K562 (cell line): ENCODE measurements around the gene EDDM13. TPM values are rescaled to one million over a fixed set of nuclear protein-coding genes. Genes with fewer than 3 reads are reported as not detected.

Experiments
- ATF1 ChIP-seq, 2 experiments: fragments of 450-650 bp in 1 of 2; IDR thresholded peaks; 2 replicates each; pipeline ENCODE4 v1.6.1; 2016; ENCODE audit warnings: missing compliant biosample characterization in 1 of 2, missing genetic modification characterization in 1 of 2
- BCOR ChIP-seq: fragments of 450-650 bp; IDR thresholded peaks from 2 replicates; pipeline ENCODE4 v1.6.1; 2016
- HDAC2 ChIP-seq: fragments of 450-650 bp; IDR thresholded peaks from 2 replicates; pipeline ENCODE4 v1.6.1; 2016; ENCODE audit warnings: mild to moderate bottlenecking
- MYNN ChIP-seq, 2 experiments: sonication (generic); formaldehyde crosslinking in 1 of 2; IDR thresholded peaks; 2 replicates each; pipeline versions ENCODE4 v1.5.0 to v1.6.1; 2016 to 2020; ENCODE audit warnings: antibody characterized with exemption in 1 of 2, missing genetic modification reagents in 1 of 2
- POLR2G ChIP-seq: fragments of 200-400 bp; formaldehyde crosslinking; IDR thresholded peaks from 2 replicates; pipeline ENCODE4 v1.6.1; 2017; ENCODE audit warnings: low read depth, mild to moderate bottlenecking, antibody characterized with exemption, low read length, moderate library complexity
- POU5F1 ChIP-seq: fragments of 150-350 bp; IDR thresholded peaks from 2 replicates; pipeline ENCODE4 v1.6.1; 2014; ENCODE audit warnings: borderline replicate concordance, low read length, low read depth, mild to moderate bottlenecking; ENCODE audit not compliant: partially characterized antibody
- RBFOX2 ChIP-seq: fragments of 200-400 bp; formaldehyde crosslinking; IDR thresholded peaks from 2 replicates; pipeline ENCODE4 v1.6.1; 2017; ENCODE audit warnings: low read depth, mild to moderate bottlenecking, low read length, moderate library complexity
- SP2 ChIP-seq: IDR thresholded peaks from 2 replicates; pipeline ENCODE4 v1.6.1; 2011; ENCODE audit warnings: mild to moderate bottlenecking, low read depth, low read length, moderate library complexity; ENCODE audit not compliant: poor library complexity, severe bottlenecking; ENCODE audit errors: extremely low read depth
- SPI1 ChIP-seq: IDR thresholded peaks from 2 replicates; pipeline ENCODE4 v1.6.1; 2011; ENCODE audit warnings: low read depth, low read length, control low read depth, borderline replicate concordance
- polyA plus RNA-seq, 8 experiments: library from polyadenylated mRNA; depleted of rRNA in 4 of 8; stranded (reverse) in 5 of 8; unstranded in 3 of 8; fragments of >200 nt; fragmentation: Nextera tagmentation in 2 of 8; fragmentation: Illumina TruSeq in 1 of 8; extraction: Ambion mirVana in 2 of 8; extraction: Trizol in 1 of 8; gene quantifications; 2 replicates each; pipeline versions ENCODE4 v1.2.1 to v1.2.3, GENCODE V29; 2011 to 2014; ENCODE audit warnings: inconsistent platforms in 1 of 8, missing spikeins in 1 of 8
- total RNA-seq, 7 experiments: library from RNA; depleted of rRNA in 6 of 7; stranded (reverse); fragments of >200 nt in 6 of 7; fragmentation: Illumina TruSeq in 2 of 7; extraction: Trizol in 2 of 7; gene quantifications; 2 replicates each; pipeline versions ENCODE4 v1.2.1 to v1.2.3, GENCODE V29; 2011 to 2021; ENCODE audit warnings: low replicate concordance in 1 of 7
- TF ChIP-seq, protein P1 (sequence below): fragments of 450-650 bp; IDR thresholded peaks from 2 replicates; pipeline ENCODE4 v1.6.1; 2018; ENCODE audit warnings: mild to moderate bottlenecking, low read depth; ENCODE audit not compliant: partially characterized antibody
- TF ChIP-seq, protein P2 (sequence below), 2 experiments: fragments of 450-650 bp; formaldehyde crosslinking in 1 of 2; IDR thresholded peaks; 2 replicates each; pipeline versions ENCODE4 v1.4.0 to v1.6.1; 2014 to 2020; ENCODE audit warnings: mild to moderate bottlenecking in 2 of 2, borderline replicate concordance in 1 of 2, low read depth in 1 of 2
- TF ChIP-seq, protein P3 (sequence below): sonication (generic); formaldehyde crosslinking; IDR thresholded peaks from 2 replicates; pipeline ENCODE4 v1.9.0; 2022; ENCODE audit warnings: mild to moderate bottlenecking, missing genetic modification reagents
- TF ChIP-seq, protein P4 (sequence below), 2 experiments: IDR thresholded peaks; 2 replicates each; pipeline ENCODE4 v1.6.1; 2011; ENCODE audit warnings: borderline replicate concordance in 1 of 2, control low read depth in 1 of 2, low read depth in 1 of 2, low read length in 1 of 2, mild to moderate bottlenecking in 1 of 2, mixed read lengths in 1 of 2, moderate library complexity in 1 of 2; ENCODE audit not compliant: insufficient read depth in 1 of 2, insufficient read length in 1 of 2, poor library complexity in 1 of 2, severe bottlenecking in 1 of 2; ENCODE audit errors: extremely low read depth in 1 of 2

EDDM13 gene
- total and polyA plus RNA-seq, 9 of the 15 experiments (the other 6 are each of a cell fraction or from before 2014, with no cell fraction given): 2.0 to 7.7 (median 4.1) TPM

DNA sequence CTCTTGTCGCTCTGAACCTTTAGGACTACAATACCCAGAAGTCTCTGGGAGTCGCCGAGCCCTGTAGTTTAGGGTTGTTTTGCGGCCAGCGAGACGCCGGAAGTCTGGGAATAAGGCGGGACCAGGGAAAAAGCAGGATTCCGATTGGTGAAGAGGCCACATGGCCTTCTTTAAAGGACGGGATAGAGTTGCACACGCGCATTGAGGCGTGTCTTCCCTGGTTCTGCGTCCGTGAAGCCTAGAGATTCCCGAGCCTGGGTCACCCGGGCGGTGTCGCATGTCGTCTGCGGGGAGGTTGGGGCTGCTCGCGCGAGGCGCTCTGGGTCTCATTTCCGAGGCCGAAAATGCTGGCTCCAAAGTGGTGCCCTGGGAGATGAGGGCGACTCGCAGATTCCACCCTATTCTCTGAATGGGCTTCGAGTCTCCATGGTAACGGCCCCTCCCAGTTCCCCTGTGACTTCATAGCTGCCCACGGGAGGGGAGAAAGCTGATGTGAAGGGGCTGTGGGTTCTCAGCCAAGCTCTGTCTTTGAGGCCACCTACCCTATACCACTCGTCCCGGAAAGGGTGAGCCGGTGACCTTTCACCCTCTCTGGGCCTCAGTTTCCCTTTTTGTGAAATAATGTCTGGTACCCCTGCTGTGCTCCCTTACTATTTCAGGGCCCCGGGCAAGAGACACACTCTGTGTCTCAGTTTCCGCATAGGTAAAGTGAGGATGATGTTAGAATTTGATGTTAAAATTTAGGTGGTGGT, 42.7 kb downstream of the EDDM13 start (continued):
- peak; percentile 28; the same call in 1 of the 2 replicates for TF ChIP-seq MYNN (IDR thresholded peaks at IDR 0.05)
- TF ChIP-seq MYNN (CRISPR knock-in tag; IDR thresholded peaks at IDR 0.05): no peak
- TF ChIP-seq, protein P1, sequence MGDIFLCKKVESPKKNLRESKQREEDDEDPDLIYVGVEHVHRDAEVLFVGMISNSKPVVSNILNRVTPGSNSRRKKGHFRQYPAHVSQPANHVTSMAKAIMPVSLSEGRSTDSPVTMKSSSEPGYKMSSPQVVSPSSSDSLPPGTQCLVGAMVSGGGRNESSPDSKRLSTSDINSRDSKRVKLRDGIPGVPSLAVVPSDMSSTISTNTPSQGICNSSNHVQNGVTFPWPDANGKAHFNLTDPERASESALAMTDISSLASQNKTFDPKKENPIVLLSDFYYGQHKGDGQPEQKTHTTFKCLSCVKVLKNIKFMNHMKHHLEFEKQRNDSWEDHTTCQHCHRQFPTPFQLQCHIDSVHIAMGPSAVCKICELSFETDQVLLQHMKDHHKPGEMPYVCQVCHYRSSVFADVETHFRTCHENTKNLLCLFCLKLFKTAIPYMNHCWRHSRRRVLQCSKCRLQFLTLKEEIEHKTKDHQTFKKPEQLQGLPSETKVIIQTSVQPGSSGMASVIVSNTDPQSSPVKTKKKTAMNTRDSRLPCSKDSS: no peak
- TF ChIP-seq RBFOX2: peak; percentile 73
- TF ChIP-seq, protein P2, sequence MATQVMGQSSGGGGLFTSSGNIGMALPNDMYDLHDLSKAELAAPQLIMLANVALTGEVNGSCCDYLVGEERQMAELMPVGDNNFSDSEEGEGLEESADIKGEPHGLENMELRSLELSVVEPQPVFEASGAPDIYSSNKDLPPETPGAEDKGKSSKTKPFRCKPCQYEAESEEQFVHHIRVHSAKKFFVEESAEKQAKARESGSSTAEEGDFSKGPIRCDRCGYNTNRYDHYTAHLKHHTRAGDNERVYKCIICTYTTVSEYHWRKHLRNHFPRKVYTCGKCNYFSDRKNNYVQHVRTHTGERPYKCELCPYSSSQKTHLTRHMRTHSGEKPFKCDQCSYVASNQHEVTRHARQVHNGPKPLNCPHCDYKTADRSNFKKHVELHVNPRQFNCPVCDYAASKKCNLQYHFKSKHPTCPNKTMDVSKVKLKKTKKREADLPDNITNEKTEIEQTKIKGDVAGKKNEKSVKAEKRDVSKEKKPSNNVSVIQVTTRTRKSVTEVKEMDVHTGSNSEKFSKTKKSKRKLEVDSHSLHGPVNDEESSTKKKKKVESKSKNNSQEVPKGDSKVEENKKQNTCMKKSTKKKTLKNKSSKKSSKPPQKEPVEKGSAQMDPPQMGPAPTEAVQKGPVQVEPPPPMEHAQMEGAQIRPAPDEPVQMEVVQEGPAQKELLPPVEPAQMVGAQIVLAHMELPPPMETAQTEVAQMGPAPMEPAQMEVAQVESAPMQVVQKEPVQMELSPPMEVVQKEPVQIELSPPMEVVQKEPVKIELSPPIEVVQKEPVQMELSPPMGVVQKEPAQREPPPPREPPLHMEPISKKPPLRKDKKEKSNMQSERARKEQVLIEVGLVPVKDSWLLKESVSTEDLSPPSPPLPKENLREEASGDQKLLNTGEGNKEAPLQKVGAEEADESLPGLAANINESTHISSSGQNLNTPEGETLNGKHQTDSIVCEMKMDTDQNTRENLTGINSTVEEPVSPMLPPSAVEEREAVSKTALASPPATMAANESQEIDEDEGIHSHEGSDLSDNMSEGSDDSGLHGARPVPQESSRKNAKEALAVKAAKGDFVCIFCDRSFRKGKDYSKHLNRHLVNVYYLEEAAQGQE (IDR thresholded peaks at IDR 0.05; ENCODE audit: borderline replicate concordance): peak; percentile 40
- TF ChIP-seq, protein P2 (CRISPR knock-in tag; IDR thresholded peaks at IDR 0.05; ENCODE audit: low read depth): no peak
- TF ChIP-seq POU5F1: no peak
- peak; percentile 63; the same call in 1 of the 2 replicates for TF ChIP-seq POLR2G
- TF ChIP-seq, protein P3, sequence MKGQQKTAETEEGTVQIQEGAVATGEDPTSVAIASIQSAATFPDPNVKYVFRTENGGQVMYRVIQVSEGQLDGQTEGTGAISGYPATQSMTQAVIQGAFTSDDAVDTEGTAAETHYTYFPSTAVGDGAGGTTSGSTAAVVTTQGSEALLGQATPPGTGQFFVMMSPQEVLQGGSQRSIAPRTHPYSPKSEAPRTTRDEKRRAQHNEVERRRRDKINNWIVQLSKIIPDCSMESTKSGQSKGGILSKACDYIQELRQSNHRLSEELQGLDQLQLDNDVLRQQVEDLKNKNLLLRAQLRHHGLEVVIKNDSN (CRISPR knock-in tag): peak; percentile 89
- TF ChIP-seq BCOR: peak; percentile 63
- peak; percentile 69 for TF ChIP-seq HDAC2
- TF ChIP-seq, protein P4, sequence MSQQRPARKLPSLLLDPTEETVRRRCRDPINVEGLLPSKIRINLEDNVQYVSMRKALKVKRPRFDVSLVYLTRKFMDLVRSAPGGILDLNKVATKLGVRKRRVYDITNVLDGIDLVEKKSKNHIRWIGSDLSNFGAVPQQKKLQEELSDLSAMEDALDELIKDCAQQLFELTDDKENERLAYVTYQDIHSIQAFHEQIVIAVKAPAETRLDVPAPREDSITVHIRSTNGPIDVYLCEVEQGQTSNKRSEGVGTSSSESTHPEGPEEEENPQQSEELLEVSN (IDR thresholded peaks at IDR 0.05; ENCODE audit: borderline replicate concordance in 1 of 2, extremely low read depth in 1 of 2, insufficient read depth in 1 of 2, insufficient read length in 1 of 2, low read depth in 1 of 2, low read length in 1 of 2, poor library complexity in 1 of 2, severe bottlenecking in 1 of 2): peak; percentile 30 to 46
- no peak for TF ChIP-seq ATF1 (CRISPR knock-in tag; IDR thresholded peaks at IDR 0.05)
- TF ChIP-seq ATF1 (tag; IDR thresholded peaks at IDR 0.05): peak; percentile 4; the same call in 1 of the 2 replicates
- peak; percentile 55 for TF ChIP-seq SP2
- TF ChIP-seq SPI1: 0 out of 2 replicates have a peak, but pooled peaks have one; percentile 19
